Nephron (organoid): ENCODE data around the gene DPM1.

Source experiments
- H3K27ac Mint-ChIP-seq, 3 experiments: 2 replicates each; pipeline ENCODE4 v1.8.0; 2020; ENCODE audit warnings: mixed read lengths in 3 of 3, mild to moderate bottlenecking in 2 of 3, moderate library complexity in 1 of 3
- H3K27me3 Mint-ChIP-seq: 2 replicates; pipeline ENCODE4 v1.8.0; 2021; ENCODE audit warnings: low read depth, mild to moderate bottlenecking, moderate library complexity, mixed read lengths
- H3K36me3 Mint-ChIP-seq: 2 replicates; pipeline ENCODE4 v1.8.0; 2020; ENCODE audit warnings: low read depth, mixed read lengths
- H3K4me1 Mint-ChIP-seq: 2 replicates; pipeline ENCODE4 v1.8.0; 2020; ENCODE audit warnings: mixed read lengths
- H3K4me3 Mint-ChIP-seq, 3 experiments: 2 replicates each; pipeline ENCODE4 v1.8.0; 2020; ENCODE audit warnings: mild to moderate bottlenecking in 3 of 3, mixed read lengths in 3 of 3, moderate library complexity in 2 of 3
- H3K9me3 Mint-ChIP-seq: 2 replicates; pipeline ENCODE4 v1.8.0; 2020; ENCODE audit warnings: mixed read lengths
- TF ChIP-seq, protein P1 (sequence below), 3 experiments: fragments of 200-600 bp; sonication (generic); IDR thresholded peaks; one replicate each; pipeline ENCODE4 v1.5.0; 2021; ENCODE audit warnings: antibody characterized with exemption in 3 of 3; ENCODE audit not compliant: unreplicated experiment in 3 of 3

The DPM1 gene

DNA sequence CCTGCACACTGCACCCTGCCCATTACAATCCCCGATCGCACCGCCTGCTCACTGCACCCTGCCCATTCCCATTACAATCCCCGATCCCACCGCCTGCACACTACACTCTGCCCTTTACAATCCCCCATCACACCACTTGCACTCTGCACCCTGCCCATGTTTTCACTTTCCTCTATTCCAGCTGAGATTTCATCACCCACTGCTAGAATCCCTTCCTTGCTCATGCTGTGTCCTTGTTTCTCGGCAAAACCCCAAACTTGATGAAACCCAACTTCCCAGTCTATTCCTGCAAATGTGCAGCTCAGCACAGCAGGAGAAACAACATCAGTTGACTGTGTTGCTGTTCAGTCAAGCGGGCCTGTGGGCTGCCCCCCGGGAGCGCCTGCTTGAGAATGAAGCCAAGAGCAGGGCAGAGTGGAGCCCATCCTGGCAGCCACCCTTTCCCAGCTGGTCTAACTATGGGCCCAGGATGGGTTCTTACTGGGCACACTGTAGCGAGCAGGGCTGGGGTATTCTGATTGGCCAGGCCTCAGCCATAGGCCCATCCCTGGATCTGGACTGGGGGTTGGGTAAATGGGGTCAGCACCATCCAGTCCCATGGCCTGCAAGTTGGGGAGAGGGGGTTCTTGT is 17.5 kb upstream of the DPM1 start:
- Mint-ChIP-seq H3K27ac (no peak overlapping the region), H3K4me3 (no peak overlapping the region), H3K9me3 (peaks cover 4% of the 10 kb centered on the region), H3K27me3 (peaks cover 39% of the 10 kb centered on the region), H3K36me3 (no peaks in the 10 kb centered on the region), H3K4me1 (no peaks in the 10 kb centered on the region)
- TF ChIP-seq, protein P1, sequence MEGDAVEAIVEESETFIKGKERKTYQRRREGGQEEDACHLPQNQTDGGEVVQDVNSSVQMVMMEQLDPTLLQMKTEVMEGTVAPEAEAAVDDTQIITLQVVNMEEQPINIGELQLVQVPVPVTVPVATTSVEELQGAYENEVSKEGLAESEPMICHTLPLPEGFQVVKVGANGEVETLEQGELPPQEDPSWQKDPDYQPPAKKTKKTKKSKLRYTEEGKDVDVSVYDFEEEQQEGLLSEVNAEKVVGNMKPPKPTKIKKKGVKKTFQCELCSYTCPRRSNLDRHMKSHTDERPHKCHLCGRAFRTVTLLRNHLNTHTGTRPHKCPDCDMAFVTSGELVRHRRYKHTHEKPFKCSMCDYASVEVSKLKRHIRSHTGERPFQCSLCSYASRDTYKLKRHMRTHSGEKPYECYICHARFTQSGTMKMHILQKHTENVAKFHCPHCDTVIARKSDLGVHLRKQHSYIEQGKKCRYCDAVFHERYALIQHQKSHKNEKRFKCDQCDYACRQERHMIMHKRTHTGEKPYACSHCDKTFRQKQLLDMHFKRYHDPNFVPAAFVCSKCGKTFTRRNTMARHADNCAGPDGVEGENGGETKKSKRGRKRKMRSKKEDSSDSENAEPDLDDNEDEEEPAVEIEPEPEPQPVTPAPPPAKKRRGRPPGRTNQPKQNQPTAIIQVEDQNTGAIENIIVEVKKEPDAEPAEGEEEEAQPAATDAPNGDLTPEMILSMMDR (IDR thresholded peaks at IDR 0.05; ENCODE audit: unreplicated experiment in 3 of 3): no peak

DNA sequence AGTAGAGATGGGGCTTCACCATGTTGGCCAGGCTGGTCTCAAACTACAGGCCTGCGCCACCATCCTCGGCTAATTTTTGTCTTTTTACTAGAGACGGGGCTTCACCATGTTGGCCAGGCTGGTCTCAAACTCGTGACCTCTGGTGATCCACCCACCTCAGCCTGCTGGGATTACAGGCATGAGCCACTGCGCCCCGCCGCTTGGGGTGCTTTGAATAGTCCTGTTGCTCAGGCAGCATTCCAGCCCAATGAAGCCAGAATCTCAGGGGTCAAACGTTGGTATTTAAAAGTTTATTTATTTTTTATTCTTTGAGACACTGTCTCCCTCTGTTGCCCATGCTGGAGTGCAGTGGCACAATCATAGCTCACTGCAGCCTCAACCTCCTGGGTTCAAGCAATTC is 11.6 kb upstream of the DPM1 start:
- Mint-ChIP-seq H3K36me3 (no peaks in the 10 kb centered on the region), H3K4me1 (peaks cover 19% of the 10 kb centered on the region), H3K4me3 (no peak overlapping the region), H3K27me3 (peaks cover 13% of the 10 kb centered on the region), H3K27ac (no peak overlapping the region), H3K9me3 (peaks cover 2% of the 10 kb centered on the region)
- TF ChIP-seq, protein P1 (IDR thresholded peaks at IDR 0.05; ENCODE audit: unreplicated experiment in 3 of 3): no peak

- H3K36me3 Mint-ChIP-seq: no peaks in the 10 kb centered on the region
- H3K27me3 Mint-ChIP-seq: peaks cover 13% of the 10 kb centered on the region
- H3K27ac Mint-ChIP-seq: no peak overlapping the region
- H3K4me1 Mint-ChIP-seq: peaks cover 22% of the 10 kb centered on the region
- TF ChIP-seq, protein P1 (IDR thresholded peaks at IDR 0.05; ENCODE audit: unreplicated experiment in 3 of 3): no peak
- H3K4me3 Mint-ChIP-seq: no peak overlapping the region
- no peaks in the 10 kb centered on the region for H3K9me3 Mint-ChIP-seq
These were observed 11.1 kb upstream of the DPM1 start for GRCh38 chr20:50969435-50969834.

- Mint-ChIP-seq H3K9me3 (no peaks in the 10 kb centered on the region), H3K4me1 (peaks cover 24% of the 10 kb centered on the region), H3K36me3 (no peaks in the 10 kb centered on the region), H3K4me3 (no peak overlapping the region), H3K27ac (no peak overlapping the region), H3K27me3 (peaks cover 13% of the 10 kb centered on the region)
- TF ChIP-seq, protein P1 (IDR thresholded peaks at IDR 0.05; ENCODE audit: unreplicated experiment in 3 of 3): no peak
These were observed 10.0 kb upstream of the DPM1 start for GRCh38 chr20:50968289-50968688.

GRCh38 chr20:50967586-50967985 is 9.3 kb upstream of the DPM1 start:
- Mint-ChIP-seq H3K4me1 (peaks cover 24% of the 10 kb centered on the region), H3K27ac (peak overlapping the region; percentile 17 to 71 (median 61)), H3K27me3 (peaks cover 13% of the 10 kb centered on the region), H3K9me3 (no peaks in the 10 kb centered on the region), H3K36me3 (no peaks in the 10 kb centered on the region), H3K4me3 (no peak overlapping the region)
- TF ChIP-seq, protein P1 (IDR thresholded peaks at IDR 0.05; ENCODE audit: unreplicated experiment in 3 of 3): no peak

GRCh38 chr20:50959543-50960126 is 1.3 kb upstream of the DPM1 start:
- peak overlapping the region in 2 of 3 experiments; percentile 30 to 100 for H3K27ac Mint-ChIP-seq
- peaks cover 25% of the 10 kb centered on the region for H3K36me3 Mint-ChIP-seq
- peak overlapping the region; percentile 88 to 99 (median 98) for H3K4me3 Mint-ChIP-seq
- H3K4me1 Mint-ChIP-seq: peaks cover 51% of the 10 kb centered on the region
- no peaks in the 10 kb centered on the region for H3K9me3 Mint-ChIP-seq
- H3K27me3 Mint-ChIP-seq: no peaks in the 10 kb centered on the region
- TF ChIP-seq, protein P1 (IDR thresholded peaks at IDR 0.05; ENCODE audit: unreplicated experiment in 3 of 3): no peak
